BJ (cell line): ENCODE results near the gene SNX7. TPM values are rescaled to one million over a fixed set of nuclear protein-coding genes. Genes with fewer than 3 reads are reported as not detected.

ENCODE experiments used
- CTCF ChIA-PET: fragments of 350-600 bp; formaldehyde crosslinking; extraction: SDS; loops from one replicate; lab custom pipeline; 2021; ENCODE audit warnings: antibody characterized with exemption, inconsistent platforms; lab: Yijun Ruan, JAX
- POLR2A ChIA-PET: fragments of 300-600 bp; sonication (Branson Sonifier 250); formaldehyde crosslinking; extraction: SDS; loops from one replicate; lab custom pipeline; 2021; ENCODE audit warnings: antibody characterized with exemption; lab: Charles Lee
- DNase-seq: peaks from one replicate; pipeline ENCODE4 v3.0.0-alpha.2; 2011; ENCODE audit warnings: low read depth
- H3K27me3 ChIP-seq: 2 replicates; pipeline ENCODE4 v1.6.0; 2011; ENCODE audit warnings: low read length; ENCODE audit not compliant: control insufficient read depth, insufficient read depth
- H3K36me3 ChIP-seq: 2 replicates; pipeline ENCODE4 v1.5.1; 2011; ENCODE audit warnings: low read length; ENCODE audit not compliant: control insufficient read depth, insufficient read depth
- H3K4me3 ChIP-seq: 2 replicates; pipeline ENCODE4 v1.5.1; 2011; ENCODE audit warnings: low read depth, mild to moderate bottlenecking, control low read depth, low read length
- CTCF ChIP-seq: IDR thresholded peaks from 2 replicates; pipeline ENCODE4 v1.5.1; 2011; ENCODE audit warnings: low read depth, mild to moderate bottlenecking, control low read depth, inconsistent platforms, low read length, moderate library complexity; ENCODE audit not compliant: insufficient read depth
- polyA plus RNA-seq: library from polyadenylated mRNA; depleted of rRNA; stranded (reverse); fragments of >200 nt; gene quantifications from 2 replicates; pipeline ENCODE4 v1.2.3, GENCODE V29; 2011

Gene SNX7
- polyA plus RNA-seq, 1 experiment, result 13.4 TPM

DNA sequence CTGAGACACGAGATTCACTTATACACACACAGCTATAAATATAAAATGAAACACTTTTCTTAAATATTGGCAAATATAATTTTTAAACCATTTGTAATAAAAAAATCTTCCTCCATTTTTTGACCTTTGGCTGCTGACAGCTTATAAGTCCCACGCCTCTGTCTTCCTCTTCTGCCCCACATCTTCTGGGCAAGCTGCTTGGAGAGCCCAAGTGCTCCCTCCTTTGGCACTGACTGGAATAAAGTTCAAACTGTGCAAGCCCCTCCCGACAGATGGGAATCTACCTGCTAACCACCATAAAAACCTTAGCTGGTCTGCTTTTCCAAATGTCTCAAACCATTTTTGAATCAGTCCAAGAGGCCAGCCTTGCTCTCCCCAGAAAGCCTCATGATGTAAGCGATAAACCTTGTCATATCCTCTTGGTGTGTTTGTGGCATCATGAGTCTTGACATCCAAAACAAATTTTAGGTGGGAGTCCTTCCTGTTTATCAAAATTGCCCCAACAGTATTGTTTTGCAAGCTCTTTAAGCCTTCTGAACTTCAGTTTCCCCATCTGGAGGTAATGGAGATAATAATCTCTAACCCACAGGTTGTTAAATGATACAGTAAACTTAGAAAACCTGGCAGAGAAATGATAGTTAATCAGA lies 99.8 kb downstream of the SNX7 start:
- ChIA-PET POLR2A (no interaction called here), CTCF (interaction anchor here (0.9 kb wide), 2 partner anchors 12 to 765 kb away, joined by 3 read pairs; no protein-coding TSS in a partner anchor)
- peak; percentile 4 for DNase-seq

DNA sequence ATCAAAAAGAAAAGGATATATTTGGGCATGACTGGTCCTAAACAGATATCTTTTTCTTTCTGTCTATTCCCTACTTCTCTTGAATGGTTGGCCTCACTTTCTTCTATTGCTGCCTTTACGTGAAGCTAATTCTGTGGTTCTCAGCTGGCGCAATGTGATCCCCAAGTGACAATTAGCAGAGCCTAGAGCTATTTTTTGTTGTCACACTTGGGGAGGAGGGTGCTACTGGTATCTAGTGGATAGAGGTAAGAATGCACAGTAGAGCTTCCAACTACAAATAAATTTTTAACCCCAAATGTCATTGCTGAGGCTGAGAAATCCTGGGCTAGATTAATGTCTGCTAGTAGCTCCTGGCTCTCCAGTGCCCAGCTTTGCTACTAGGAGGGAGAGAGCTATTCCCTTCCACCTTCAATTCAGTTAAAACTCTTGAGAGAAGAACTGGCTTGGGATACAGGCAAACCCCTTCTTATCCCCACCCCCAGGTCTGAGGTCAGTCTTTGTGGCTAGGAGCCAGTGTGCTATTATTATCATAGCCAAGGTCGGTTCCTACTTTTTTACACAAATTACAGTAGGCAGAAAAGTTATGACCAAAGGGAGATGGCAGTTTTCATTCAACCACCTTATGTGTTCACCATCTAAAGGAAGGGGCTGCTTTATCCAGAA lies 102.1 kb downstream of the SNX7 start:
- CTCF ChIA-PET, result interaction anchor here (0.9 to 1.1 kb wide), 2 partner anchors 14 to 16 kb away, joined by 3 to 5 read pairs; no protein-coding TSS in a partner anchor
- Histone ChIP-seq H3K4me3 (no peak overlapping the region), H3K27me3 (no peaks in the 10 kb centered on the region), H3K36me3 (no peaks in the 10 kb centered on the region)
- POLR2A ChIA-PET, result interaction anchor here (0.5 kb wide), 1 partner anchor 1299 kb away, joined by 3 read pairs; no protein-coding TSS in a partner anchor
- TF ChIP-seq CTCF, result no peak
- DNase-seq, result no peak

More for the DNA sequence above, 99.8 kb downstream of the SNX7 start:
- Histone ChIP-seq H3K27me3 (no peaks in the 10 kb centered on the region), H3K4me3 (no peak overlapping the region), H3K36me3 (no peaks in the 10 kb centered on the region)
- TF ChIP-seq CTCF, result 0 out of 2 replicates have a peak, but pooled peaks have one; percentile 4

- H3K27me3 ChIP-seq, result no peaks in the 10 kb centered on the region
- no peak overlapping the region for H3K4me3 ChIP-seq
- no peak for TF ChIP-seq CTCF
- ChIA-PET POLR2A (no interaction called here), CTCF (no interaction called here)
- H3K36me3 ChIP-seq, result no peaks in the 10 kb centered on the region
- DNase-seq, result no peak
These were observed 103.0 kb downstream of the SNX7 start for GRCh38 chr1:98764485-98764884.

DNA sequence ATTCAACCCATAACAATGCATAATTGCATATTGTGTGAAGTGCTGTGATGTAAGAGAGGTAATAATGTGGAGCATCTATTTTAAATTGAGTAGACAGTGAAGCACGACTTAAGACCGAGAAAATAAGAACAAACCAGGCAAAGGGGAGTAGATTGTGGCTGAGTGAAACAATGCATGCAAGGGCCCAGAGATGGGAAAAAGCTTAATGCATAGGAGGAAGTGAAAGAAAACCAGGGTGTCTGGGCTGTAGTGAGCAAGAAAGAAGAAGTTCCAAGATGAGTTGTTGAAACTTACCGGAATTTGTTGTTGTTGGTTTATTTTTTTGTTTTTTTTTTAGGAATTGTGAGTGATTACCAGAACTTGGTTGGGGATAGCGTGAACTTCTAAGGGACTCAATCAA lies 104.7 kb downstream of the SNX7 start:
- TF ChIP-seq CTCF, result no peak
- CTCF ChIA-PET, result interaction anchor here (1.2 kb wide), 1 partner anchor 298 kb away, joined by 3 read pairs; no protein-coding TSS in a partner anchor
- POLR2A ChIA-PET, result no interaction called here
- H3K36me3 ChIP-seq, result no peaks in the 10 kb centered on the region
- no peak overlapping the region for H3K4me3 ChIP-seq
- H3K27me3 ChIP-seq, result no peaks in the 10 kb centered on the region
- no peak for DNase-seq

DNA sequence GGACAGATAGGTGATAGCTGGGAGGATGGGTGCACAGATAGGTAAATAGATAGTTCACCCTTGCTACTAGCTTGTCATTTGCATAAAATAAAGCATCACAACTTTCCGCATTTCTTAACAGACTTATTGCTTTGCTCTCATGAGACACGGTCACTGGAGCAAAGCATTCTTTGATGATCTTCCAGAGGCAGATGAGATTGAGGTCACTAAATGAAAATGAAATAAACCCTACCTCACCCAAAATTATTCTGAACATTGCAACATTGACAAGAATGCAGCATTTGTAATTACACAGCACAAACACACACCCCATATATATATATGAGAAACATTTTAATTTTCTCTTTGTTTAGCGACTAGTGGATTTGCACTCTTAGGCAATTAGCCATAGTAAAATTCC lies 107.6 kb downstream of the SNX7 start:
- TF ChIP-seq CTCF, result no peak
- DNase-seq, result no peak
- H3K36me3 ChIP-seq, result no peaks in the 10 kb centered on the region
- ChIA-PET POLR2A (no interaction called here), CTCF (interaction anchor here (0.7 kb wide), 1 partner anchor 18 kb away, joined by 3 read pairs; no protein-coding TSS in a partner anchor)
- H3K4me3 ChIP-seq, result no peak overlapping the region
- H3K27me3 ChIP-seq, result no peaks in the 10 kb centered on the region
